Rectal smooth muscle tissue (tissue), 1 donor: ENCODE results near the gene SORT1.

Experiments used
- H3K27ac ChIP-seq: one replicate; pipeline ENCODE4 v1.7.0; 2013; ENCODE audit warnings: low read depth, low read length, inconsistent platforms
- H3K27me3 ChIP-seq: one replicate; pipeline ENCODE4 v1.7.0; 2013; ENCODE audit warnings: low read length; ENCODE audit not compliant: control insufficient read depth, insufficient read depth
- H3K36me3 ChIP-seq: one replicate; pipeline ENCODE4 v1.7.0; 2013; ENCODE audit warnings: low read length; ENCODE audit not compliant: control insufficient read depth, insufficient read depth
- H3K4me1 ChIP-seq: one replicate; pipeline ENCODE4 v1.7.0; 2013; ENCODE audit warnings: low read length; ENCODE audit not compliant: control insufficient read depth, insufficient read depth
- H3K4me3 ChIP-seq: one replicate; pipeline ENCODE4 v1.7.0; 2013; ENCODE audit warnings: low read length
- H3K9ac ChIP-seq: one replicate; pipeline ENCODE4 v1.7.0; 2013; ENCODE audit warnings: low read length

The SORT1 gene

GRCh38 chr1:109262231-109263055, 135.3 kb downstream of the SORT1 start:
- no peaks in the 10 kb centered on the region for H3K27me3 ChIP-seq
- H3K9ac ChIP-seq = no peak overlapping the region
- no peak overlapping the region for H3K4me3 ChIP-seq
- no peaks in the 10 kb centered on the region for H3K4me1 ChIP-seq
- no peak overlapping the region for H3K27ac ChIP-seq
- no peaks in the 10 kb centered on the region for H3K36me3 ChIP-seq

- no peaks in the 10 kb centered on the region for H3K4me1 ChIP-seq
- no peak overlapping the region for H3K4me3 ChIP-seq
- H3K27ac ChIP-seq = no peak overlapping the region
- H3K9ac ChIP-seq = no peak overlapping the region
- no peaks in the 10 kb centered on the region for H3K36me3 ChIP-seq
- no peaks in the 10 kb centered on the region for H3K27me3 ChIP-seq
These were observed 136.1 kb downstream of the SORT1 start for GRCh38 chr1:109261578-109261977.

- Histone ChIP-seq H3K27me3 (no peaks in the 10 kb centered on the region), H3K4me1 (no peaks in the 10 kb centered on the region), H3K36me3 (no peaks in the 10 kb centered on the region), H3K9ac (no peak overlapping the region), H3K27ac (no peak overlapping the region), H3K4me3 (no peak overlapping the region)
These were observed 136.7 kb downstream of the SORT1 start for GRCh38 chr1:109261006-109261405.

GRCh38 chr1:109259674-109260557, 137.8 kb downstream of the SORT1 start:
- Histone ChIP-seq H3K36me3 (no peaks in the 10 kb centered on the region), H3K4me1 (peaks cover under 1% of the 10 kb centered on the region), H3K4me3 (no peak overlapping the region), H3K9ac (no peak overlapping the region), H3K27me3 (no peaks in the 10 kb centered on the region), H3K27ac (no peak overlapping the region)
